Measurements from ENCODE around the gene AIF1L.
"Not testable (repeated sequence)": the region's sequence is repeated elsewhere in the genome, so short reads cannot be mapped to it uniquely, and the experiment has no call there.

Gene AIF1L

DNA sequence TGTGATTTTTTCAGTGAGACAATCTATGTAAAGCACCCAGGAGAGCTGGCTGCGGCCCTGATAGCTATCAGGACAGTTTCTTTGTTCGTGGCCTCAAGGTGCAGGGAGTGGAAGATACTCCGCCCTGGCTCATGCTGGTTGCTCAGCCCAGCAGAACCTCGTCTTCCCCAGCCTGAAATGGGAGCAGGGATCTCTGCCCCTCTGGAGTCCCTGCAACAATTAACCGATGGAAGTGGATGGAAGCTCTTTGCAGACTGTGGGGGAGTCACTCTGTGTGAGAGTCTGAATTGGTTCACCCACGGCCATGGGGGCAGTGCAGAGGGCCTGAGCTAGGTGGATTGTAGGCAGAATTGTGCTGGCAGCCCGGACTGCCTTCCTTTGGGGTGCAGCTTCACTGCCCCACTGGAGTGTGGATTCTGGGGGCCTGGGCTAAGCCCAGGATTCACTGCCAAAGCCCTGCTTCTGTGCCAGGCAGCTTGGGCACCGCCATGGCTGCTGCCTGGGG lies 2.8 kb downstream of the AIF1L start:
- no peak for DNase-seq (ENCODE audit: low read depth)

DNA sequence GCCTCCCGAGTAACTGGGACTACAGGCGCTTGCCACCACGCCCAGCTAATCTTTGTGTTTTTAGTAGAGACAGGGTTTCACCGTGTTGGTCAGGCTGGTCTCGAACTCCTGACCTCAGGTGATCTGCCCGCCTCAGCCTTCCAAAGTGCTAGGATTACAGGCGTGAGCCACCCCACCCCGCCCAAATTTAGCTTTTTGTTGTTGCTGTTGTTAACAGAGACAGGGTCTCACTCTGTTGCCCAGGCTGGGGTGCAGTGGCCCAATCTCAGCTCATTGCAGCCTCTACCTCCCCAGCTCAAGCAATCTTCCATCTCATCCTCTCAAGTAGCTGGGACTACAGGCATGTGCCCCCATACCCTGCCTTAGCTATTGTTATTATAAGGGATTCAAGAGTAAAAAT lies 3.5 kb downstream of the AIF1L start:
- DNase-seq (ENCODE audit: low read depth) = not testable (repeated sequence)

DNA sequence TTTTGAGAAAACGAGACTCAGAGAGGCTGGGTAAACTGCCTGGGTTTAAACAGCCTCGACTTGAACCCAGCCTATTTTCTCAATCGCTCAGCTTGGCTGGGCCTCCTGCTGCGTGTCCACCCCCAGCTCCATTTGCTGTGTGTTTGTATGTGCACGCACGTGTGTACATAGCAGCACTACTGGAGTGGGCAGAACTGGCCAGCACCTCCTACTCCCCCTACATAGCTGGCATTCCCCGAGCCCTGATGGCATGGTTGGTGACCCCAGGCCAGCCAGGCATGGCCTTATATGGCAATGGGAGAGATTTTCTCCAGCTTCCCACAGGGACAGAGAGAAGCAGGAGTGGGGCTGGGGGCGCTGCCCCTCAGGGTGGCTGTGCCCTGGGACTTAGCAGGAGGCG lies 4.1 kb downstream of the AIF1L start:
- no peak for DNase-seq (ENCODE audit: low read depth)

DNA sequence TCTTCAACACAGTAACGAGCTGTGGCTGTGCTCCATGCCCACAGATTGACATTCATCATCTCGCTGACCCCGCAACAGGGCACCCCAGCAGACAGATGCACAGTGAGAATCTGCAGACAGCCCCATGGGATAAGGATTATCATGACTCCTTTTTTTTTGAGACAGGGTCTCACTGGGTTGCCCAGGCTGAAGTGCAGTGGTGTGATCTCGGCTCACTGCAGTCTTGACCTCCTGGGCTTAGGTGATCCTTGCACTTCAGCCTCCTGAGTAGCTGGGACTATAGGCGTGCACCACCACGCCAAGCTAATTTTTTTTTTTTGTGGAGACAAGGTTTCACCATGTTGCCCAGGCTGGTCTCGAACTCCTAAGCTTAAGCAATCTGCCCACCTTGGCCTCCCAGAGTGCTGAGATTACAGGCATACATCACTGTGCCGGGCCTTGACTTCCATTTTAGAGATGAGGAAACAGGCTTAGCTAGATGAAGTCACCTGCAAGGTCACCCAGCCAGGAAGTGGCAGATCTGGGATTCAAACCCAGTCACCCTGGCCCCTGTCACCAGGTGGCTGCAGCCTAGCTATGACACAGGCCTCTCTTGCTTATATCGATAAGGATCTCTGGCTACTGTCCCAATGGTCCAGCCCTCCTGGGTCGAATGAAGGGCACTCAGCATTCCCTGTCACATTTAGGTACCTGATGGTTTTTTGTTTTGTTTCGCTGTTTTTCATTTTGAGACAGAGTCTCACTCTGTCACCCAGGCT lies 5.1 kb downstream of the AIF1L start:
- DNase-seq (ENCODE audit: low read depth) = no peak

DNA sequence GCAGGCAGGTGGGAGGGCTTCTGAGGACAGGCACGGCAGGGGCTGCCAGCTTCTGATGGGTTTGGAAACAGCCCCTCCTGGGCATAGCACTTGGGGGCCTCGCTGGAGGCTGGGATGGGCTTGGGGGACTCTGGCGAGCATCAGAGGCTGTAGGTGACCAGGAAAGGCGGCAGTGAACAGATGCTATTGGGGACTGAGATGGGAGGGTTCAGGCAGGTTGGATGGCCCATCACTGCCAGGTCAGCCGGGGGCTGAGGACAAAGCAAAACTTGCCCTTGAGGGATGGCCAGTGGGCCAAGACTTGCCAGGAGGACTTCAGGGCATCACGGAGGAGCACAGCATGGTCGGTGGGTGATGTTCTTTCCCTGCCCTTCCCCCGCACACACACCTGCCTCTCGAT lies 6.7 kb downstream of the AIF1L start:
- DNase-seq (ENCODE audit: low read depth) = no peak

DNA sequence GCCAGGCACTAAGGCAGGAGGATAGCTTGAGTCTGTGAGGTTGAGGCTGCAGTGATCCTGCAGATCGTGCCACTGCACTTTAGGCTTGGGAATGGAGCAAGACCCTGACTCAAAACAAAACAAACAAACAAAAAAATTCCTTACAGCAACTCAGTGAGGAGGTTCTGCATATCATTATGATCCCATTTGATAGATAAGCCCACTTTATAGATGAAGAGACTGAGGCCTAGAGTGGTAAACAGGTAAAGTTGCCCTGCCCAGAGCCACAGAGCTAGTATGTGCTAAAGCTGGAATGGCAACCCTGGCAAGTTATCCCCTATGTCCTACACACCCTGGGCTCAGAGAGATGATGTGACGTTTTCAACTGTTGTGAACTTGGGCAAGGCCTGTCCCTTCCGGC lies 7.2 kb downstream of the AIF1L start:
- no peak for DNase-seq (ENCODE audit: low read depth)

DNA sequence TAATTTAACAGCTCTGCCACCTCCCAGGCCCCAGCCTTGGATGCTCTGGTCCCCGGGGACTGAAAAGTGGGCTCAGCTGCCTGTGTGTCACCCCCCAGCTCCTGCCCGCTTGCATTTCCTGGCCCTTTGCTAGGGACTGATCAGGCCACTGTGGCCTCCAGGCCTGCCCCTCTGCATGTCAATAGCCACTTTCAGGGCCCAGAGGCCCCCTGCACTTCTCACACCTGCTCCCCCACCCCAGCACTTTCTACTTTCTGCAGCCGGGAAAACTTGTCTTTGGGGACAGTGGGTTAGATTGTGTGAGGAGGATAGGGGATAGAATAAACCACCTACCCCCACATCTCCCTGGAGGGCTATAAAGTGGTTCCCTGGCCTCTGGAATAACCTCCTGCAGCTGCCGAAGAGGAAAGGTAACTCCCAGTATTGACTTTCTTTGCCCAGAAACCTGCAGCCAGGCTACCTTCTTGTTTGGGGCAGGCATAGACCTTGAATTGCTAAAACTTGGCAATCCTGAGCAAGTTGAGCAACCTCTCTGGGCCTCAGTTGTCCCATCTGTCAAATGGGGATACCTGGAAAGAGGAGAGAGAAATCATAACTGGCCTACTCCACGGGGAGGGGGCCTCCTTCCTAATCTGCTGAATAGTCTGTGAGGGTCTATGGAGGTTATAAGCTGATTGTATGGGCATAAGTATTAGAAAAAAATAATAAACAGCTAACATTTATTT lies 7.8 kb downstream of the AIF1L start:
- no peak for DNase-seq (ENCODE audit: low read depth)

DNA sequence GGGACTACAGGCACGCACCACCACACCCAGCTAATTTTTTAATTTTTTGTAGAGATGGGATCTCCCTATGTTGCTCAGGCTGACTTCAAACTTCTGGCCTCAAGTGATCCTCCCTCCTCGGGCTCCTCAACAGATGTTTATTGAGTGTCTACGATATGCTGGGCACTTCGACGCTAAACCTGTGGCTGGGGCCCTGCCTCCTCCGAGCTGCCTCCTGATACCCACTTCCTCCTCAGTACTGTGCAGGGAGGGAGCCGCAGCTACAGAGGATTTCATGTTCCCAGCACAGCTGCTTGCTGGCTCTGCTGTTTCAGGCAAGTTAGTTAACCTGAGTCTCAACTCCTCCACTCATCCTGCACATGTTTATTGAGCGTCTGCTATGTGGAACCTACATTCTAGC lies 9.6 kb downstream of the AIF1L start:
- DNase-seq (ENCODE audit: low read depth) = no peak

DNA sequence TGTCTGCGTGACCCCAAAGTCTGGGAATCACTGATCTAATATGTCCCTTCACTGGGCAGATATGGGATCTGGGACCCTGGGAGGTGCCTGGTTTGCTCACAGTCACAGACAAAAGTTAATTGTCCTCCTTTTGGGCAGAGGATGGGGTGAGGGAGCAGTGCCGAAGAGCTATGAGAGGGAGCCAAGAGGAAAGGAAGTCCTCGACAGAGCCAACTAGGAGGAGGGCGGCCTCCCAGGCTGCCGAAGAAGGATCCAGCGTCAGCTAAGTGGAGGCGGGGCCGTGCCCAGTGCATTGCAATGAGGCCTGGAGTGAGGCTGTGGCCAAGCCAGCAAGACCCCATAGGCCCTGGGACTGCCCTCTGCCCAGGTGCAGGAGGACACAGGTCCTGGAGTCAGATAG lies 11.4 kb downstream of the AIF1L start:
- DNase-seq (ENCODE audit: low read depth) = no peak

DNA sequence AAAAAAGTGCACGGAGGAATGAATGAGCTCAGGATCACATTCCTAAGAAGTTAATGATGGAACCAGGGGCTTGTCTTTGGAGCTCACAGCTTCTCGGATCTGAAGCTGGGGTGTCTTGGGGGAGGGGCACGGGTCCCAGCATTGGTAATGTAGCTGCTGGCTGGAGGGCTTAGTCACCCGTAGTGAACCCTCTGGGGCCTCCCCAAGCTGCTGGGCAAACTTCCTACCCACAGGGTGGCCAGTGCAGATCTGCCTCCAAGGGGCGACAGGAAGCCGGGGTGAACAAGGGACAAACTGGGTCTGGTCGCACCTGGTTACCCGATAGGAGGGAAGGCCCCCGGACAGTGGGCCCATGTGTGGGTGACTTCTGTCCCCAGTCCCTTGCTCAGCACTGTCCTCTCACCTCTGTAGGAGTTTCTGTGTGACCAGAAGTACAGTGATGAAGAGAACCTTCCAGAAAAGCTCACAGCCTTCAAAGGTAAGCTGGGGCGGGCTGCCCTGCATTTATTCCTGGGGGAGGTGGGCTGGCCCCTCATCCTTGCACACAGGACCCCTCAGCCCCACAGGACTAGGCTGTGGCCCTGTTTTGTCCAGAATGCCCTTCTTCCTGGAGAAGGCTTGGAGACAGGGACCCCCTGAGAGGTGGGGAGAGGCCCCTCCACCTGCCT lies 15.0 kb downstream of the AIF1L start:
- no peak for DNase-seq (ENCODE audit: low read depth)

DNA sequence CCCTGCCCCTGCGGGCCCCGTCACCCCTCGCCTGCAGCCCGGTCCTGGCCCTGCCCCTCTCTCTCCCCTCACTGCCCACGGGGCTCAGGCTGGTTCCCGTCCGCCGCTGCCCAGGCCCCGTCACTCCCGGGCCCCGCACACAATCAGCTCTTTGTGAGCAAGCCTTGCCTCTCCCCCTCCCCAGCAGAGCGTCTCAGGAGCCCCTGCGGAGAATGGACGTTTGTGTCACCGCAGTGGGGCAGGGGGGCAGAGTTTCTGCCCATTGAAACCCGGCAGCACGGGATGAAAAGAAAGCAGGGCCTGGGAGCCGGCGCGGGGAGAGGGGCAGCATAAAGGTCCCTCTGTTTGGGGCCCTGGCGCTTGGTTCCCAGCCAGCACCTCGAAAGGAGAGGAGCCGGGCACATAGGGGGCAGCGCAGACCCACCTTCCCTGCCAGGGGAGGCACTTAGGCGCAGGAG lies 15.6 kb downstream of the AIF1L start:
- no peak for DNase-seq (ENCODE audit: low read depth)

DNA sequence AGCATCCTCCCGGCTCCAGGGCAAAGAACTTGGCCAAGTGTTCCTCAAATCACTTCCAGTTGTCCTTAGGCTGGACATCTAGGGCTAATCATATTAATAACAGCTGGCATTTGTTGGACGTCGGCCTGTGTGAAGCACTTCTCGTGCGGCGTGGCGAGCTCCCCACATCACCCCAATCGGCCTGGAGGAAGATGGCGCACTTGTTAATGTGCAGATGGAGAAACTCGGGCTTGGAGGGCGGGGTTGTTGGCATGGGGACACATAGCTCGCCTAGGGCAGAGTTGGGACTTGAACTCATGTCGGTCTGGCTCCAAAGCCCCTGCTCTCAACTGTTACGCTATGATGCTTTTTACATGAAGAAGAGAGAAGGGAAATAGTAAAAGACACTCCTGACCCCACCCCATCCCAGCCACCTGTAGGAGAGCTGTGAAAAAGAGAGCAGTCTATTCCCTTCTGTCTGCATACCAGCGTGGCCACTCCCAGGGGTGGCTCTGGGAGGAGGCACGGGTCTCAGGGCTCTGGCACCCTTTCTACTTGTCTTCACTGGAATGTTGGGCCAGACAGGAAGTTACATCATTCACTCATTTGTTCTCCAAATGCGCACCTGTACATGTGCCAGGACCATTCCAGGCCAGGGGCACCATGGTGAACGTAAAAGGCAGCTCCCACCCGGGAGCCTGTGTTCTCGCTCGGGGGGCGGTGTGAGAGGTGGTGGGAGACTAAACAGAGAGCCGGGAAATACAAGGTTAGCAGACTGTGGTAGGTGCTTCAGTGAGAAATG lies 16.2 kb downstream of the AIF1L start:
- no peak for DNase-seq (ENCODE audit: low read depth)

DNA sequence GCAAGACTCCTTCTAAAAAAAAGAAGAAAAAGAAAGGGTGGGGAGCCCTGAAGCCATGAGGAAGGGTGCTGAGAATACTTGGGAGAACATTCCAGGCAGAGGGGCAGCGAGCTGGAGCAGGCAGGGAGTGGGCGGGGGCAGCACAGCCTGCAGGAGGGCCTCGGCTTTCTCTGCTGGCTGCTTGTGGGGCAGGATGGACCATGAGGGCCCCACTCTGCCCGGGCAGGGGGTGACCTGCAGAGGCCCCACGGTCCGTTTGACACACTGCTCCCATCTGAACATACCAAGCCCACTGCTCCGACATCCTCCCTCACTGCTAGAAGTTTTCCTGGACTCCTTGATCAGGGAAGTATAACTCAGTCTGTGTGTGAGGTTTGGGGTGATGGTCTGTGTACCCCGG lies 17.3 kb downstream of the AIF1L start:
- no peak for DNase-seq (ENCODE audit: low read depth)

DNA sequence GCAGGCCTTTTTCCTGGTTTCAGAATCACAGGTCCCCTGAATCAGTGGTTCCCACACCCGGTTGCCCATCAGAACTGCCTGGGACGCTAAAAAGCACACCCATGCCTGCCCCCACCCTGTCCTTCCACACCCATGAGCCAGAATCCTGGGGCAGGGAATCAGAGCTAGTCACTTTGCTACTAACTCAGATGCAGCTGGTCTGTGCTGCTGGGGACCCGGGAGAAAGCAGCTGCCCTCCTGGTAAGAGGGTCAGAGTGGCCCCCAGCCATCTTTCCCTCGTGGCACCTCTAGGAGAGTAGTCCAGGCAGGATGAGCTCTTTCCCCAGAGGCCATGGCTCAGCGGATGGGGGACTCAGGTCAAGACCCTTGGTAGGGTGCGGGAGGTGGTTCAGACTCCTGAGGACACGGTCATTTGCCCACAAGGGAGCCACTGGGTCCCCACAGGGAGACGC lies 17.8 kb downstream of the AIF1L start:
- DNase-seq (ENCODE audit: low read depth) = no peak

DNA sequence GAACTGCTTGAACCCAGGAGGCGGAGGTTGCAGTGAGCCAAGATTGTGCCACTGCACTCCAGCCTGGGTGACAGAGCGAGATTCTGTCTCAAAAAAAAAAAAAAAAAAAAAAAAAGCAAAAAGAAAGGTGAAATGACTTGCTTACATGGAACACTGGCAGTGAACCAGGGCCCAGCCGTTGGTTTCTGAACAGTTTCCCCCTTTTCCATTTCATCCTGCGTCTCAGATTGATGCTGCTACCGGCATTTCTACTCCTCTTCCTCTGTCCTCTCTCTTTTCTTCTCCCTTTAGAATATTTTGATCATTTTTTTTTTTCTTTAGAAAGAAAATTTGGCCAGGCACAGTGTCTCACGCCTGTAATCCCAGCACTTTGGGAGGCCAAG lies 19.0 kb downstream of the AIF1L start:
- not testable (repeated sequence) for DNase-seq (ENCODE audit: low read depth)

DNA sequence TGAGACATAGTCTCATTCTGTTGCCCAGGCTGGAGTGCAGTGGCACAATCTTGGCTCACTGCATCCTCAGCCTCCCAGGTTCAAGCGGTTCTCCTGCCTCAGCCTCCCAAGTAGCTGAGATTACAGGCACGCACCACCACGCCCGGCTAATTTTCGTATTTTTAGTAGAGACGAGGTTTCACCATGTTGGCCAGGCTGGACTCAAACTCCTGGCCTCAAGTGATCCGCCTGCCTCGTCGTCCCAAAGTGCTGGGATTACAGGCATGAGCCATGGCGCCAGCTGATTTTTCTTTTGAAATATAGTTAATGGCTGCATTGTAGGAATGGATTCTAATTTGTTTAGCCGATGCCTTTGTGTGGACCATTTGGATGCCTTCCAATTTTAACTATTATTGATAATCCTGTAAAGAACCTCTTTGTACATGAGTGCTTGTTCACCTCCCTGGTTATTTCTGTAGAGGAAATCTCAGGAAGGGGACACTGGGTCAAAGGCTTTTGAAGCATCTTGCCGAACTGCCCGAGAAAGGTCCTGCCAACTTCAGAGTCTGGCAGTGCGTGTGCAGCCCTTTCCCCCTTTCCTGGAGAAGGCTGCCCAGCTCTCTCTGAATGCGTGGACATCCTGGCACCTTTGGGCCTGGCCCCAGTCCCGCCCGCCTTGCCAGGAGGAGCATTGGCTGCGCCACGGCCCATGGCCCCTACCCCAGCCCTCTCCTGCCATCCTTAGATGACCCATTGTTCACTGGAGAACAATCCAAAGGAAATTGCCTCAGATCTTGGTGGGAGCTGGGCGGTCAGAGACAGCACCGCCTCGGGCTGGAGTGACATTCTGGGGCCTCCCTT lies 20.2 kb downstream of the AIF1L start:
- DNase-seq (ENCODE audit: low read depth) = no peak

DNA sequence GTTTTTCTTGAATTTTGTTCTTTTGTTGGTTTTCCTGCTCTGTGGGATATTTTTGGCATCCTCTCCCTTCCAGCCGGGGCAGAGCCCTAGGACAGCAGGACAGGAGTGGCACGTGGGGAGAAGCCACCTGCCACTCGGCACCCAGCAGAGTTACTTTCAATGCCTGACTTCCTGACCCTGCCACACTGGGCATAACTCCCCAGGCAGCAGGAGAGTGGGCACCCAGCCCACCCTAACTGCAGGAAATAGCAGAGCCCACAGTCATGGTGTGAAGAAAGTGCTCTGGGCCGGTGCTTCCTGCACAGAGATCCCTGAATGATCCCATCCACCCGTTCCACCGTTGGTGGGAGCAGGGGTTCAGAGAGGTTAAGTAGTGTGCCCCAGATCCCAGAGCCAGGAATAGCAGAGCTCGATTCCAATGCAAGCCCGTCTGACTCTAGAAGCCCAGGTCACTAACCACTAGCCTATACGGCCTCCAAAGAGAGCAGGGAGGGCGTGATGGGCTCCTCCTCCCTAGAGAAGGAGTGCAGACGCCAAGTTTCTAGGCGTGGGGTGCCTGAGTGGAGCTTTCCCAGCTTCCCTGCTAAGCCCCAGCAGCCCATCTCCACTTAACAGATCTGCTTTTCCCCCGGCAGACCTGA lies 20.9 kb downstream of the AIF1L start:
- no peak for DNase-seq (ENCODE audit: low read depth)

DNA sequence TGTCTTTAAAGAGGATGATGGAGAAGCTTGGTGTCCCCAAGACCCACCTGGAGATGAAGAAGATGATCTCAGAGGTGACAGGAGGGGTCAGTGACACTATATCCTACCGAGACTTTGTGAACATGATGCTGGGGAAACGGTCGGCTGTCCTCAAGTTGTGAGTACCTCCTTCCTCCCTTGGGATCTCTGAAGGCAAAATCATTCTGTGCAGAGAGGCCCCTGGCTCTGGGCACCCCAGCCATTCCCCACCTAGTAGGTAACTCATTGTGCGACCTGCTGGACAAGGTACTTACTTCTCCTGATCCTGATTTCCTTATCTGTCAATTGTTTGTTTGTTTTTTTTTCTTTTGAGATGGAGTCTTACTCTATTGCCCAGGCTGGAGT lies 21.4 kb downstream of the AIF1L start:
- DNase-seq (ENCODE audit: low read depth) = no peak

DNA sequence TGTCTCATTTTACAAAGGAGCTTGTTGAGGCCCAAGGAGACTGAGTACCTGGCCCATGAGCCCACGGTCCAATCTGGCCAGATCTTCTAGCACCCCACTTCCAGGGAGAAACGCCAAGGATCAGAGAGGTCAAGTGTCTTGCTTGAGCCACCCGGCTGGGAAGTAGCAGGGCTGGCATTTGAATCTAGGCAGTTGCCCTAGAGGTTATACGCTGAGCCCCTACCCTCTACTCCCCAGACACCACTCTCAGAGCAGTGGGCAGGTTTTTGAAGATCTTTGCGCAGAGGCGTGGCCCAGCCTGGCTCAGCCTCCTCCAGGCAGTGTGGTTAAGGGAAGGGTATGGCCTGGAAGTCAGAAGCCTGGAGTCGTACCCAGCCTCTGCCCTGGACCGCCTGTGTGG lies 23.3 kb downstream of the AIF1L start:
- DNase-seq (ENCODE audit: low read depth) = no peak

DNA sequence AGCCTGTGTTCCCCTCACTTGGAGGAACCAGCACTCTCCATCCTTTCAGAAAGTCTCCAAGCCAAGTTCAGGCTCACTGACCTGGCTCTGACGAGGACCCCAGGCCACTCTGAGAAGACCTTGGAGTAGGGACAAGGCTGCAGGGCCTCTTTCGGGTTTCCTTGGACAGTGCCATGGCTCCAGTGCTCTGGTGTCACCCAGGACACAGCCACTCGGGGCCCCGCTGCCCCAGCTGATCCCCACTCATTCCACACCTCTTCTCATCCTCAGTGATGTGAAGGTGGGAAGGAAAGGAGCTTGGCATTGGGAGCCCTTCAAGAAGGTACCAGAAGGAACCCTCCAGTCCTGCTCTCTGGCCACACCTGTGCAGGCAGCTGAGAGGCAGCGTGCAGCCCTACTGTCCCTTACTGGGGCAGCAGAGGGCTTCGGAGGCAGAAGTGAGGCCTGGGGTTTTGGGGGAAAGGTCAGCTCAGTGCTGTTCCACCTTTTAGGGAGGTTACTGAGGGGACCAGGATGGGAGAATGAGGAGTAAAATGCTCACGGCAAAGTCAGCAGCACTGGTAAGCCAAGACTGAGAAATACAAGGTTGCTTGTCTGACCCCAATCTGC lies 24.4 kb downstream of the AIF1L start:
- no peak for DNase-seq (ENCODE audit: low read depth)

All from activated T-helper 1 cell treated with Interleukin-2 at 50 U/mL for 16 hours (primary cell).